GM12878 (cell line): ENCODE results near the gene ABL2.

Experiments used
- ASH2L ChIP-seq: fragments of 300-600, 200-600 bp; sonication (generic); IDR thresholded peaks from 2 replicates; pipeline ENCODE4 v1.6.1; 2017; ENCODE audit warnings: low read depth, mild to moderate bottlenecking, borderline replicate concordance
- ATF2 ChIP-seq: IDR thresholded peaks from 2 replicates; pipeline ENCODE4 v1.6.1; 2012; ENCODE audit warnings: low read length, inconsistent platforms
- EP300 ChIP-seq, 2 experiments: fragments of 150-350 bp in 1 of 2; IDR thresholded peaks; 2 replicates each; pipeline ENCODE4 v1.6.1; 2011 to 2012; ENCODE audit warnings: low read depth in 2 of 2, low read length in 2 of 2, borderline replicate concordance in 1 of 2, improper control_type of control experiment in 1 of 2, inconsistent platforms in 1 of 2; ENCODE audit not compliant: control insufficient read depth in 1 of 2
- EZH2 ChIP-seq: IDR thresholded peaks from 2 replicates; pipeline ENCODE4 v1.6.1; 2012; ENCODE audit warnings: low read depth, mild to moderate bottlenecking, control low read depth, inconsistent platforms, low read length, borderline replicate concordance; ENCODE audit not compliant: control insufficient read depth
- POLR2A ChIP-seq: IDR thresholded peaks from 2 replicates; pipeline ENCODE4 v1.6.1; 2011; ENCODE audit warnings: low read depth, mild to moderate bottlenecking, low read length
- POLR2AphosphoS5 ChIP-seq: IDR thresholded peaks from 2 replicates; pipeline ENCODE4 v1.6.1; 2011; ENCODE audit warnings: mild to moderate bottlenecking, low read length, inconsistent platforms
- RCOR1 ChIP-seq: conservative IDR thresholded peaks from 2 replicates; pipeline ENCODE4 v1.6.1; 2012; ENCODE audit warnings: low read depth, low read length, improper control_type of control experiment
- RFX5 ChIP-seq: IDR thresholded peaks from 2 replicates; pipeline ENCODE4 v1.6.1; 2011; ENCODE audit warnings: low read depth, low read length, improper control_type of control experiment
- TCF12 ChIP-seq: IDR thresholded peaks from 2 replicates; pipeline ENCODE4 v1.6.1; 2011; ENCODE audit warnings: low read depth, mild to moderate bottlenecking, low read length
- ZNF274 ChIP-seq: IDR thresholded peaks from one replicate; pipeline ENCODE4 v1.8.0; 2011; ENCODE audit not compliant: insufficient read length, insufficient read depth

- TF ChIP-seq RFX5 (no peak), RCOR1 (no peak), ZNF274 (no peak), ATF2 (no peak), POLR2A (no peak), TCF12 (no peak), ASH2L (no peak), POLR2AphosphoS5 (no peak), EZH2 (no peak), EP300 (IDR thresholded peaks at IDR 0.05; ENCODE audit: borderline replicate concordance in 1 of 2, control insufficient read depth in 1 of 2, low read depth in 2 of 2, low read length in 2 of 2) (no peak)
Observed at GRCh38 chr1:179169616-179170467, 59.6 kb downstream of the ABL2 start.
